Heart left ventricle (tissue), 16 donors: Measurements from ENCODE around the gene HTRA3. TPM values are rescaled to one million over a fixed set of nuclear protein-coding genes. Genes with fewer than 3 reads are reported as not detected.

Experiments used
- ATAC-seq, 4 donors: fragments of 200-7000 bp; cut with Tn5 transposase; one replicate each; pipeline ENCODE4 v1.9.1; 2020 to 2022; ENCODE audit warnings: moderate library complexity in 4 of 4, mild to moderate bottlenecking in 3 of 4, moderate number of reproducible peaks in 1 of 4
- DNase-seq, 5 donors: peaks; one replicate each; pipeline ENCODE4 v3.0.0-alpha.2; 2020
- H3K27ac ChIP-seq, 12 donors: fragments of 200-600 bp; sonication (generic) in 4 of 12; one replicate each; pipeline versions ENCODE4 v1.5.0 to v1.8.0; 2016 to 2022; ENCODE audit warnings: mild to moderate bottlenecking in 2 of 12
- H3K27me3 ChIP-seq, 9 donors: fragments of 200-600 bp; sonication (generic) in 2 of 9; one replicate each; pipeline versions ENCODE4 v1.5.1 to v1.8.0; 2016 to 2022; ENCODE audit warnings: mild to moderate bottlenecking in 3 of 9
- H3K36me3 ChIP-seq, 9 donors: fragments of 200-600 bp; sonication (generic) in 2 of 9; one replicate each; pipeline versions ENCODE4 v1.5.0 to v1.8.0; 2018 to 2022; ENCODE audit warnings: mild to moderate bottlenecking in 2 of 9
- H3K4me1 ChIP-seq, 12 donors: fragments of 200-600 bp; sonication (generic) in 4 of 12; one replicate each; pipeline versions ENCODE4 v1.5.0 to v1.8.0; 2016 to 2022; ENCODE audit warnings: mild to moderate bottlenecking in 3 of 12
- H3K4me3 ChIP-seq, 12 donors: fragments of 200-600 bp; sonication (generic) in 4 of 12; one replicate each; pipeline versions ENCODE4 v1.5.0 to v1.8.0; 2017 to 2022; ENCODE audit warnings: mild to moderate bottlenecking in 9 of 12, moderate library complexity in 4 of 12
- H3K9me3 ChIP-seq, 12 donors: fragments of 200-600 bp; sonication (generic) in 4 of 12; one replicate each; pipeline versions ENCODE4 v1.5.0 to v1.8.0; 2016 to 2022; ENCODE audit warnings: mild to moderate bottlenecking in 1 of 12
- CTCF ChIP-seq, 12 donors: fragments of 200-600 bp; sonication (generic) in 4 of 12; IDR thresholded peaks; one replicate each; pipeline versions ENCODE4 v1.5.0 to v1.8.0; 2018 to 2022; ENCODE audit warnings: antibody characterized with exemption in 12 of 12, mild to moderate bottlenecking in 5 of 12
- POLR2A ChIP-seq, 2 donors: fragments of 450-650 bp; IDR thresholded peaks; one replicate each; pipeline ENCODE4 v1.6.1; 2017; ENCODE audit warnings: antibody characterized with exemption in 2 of 2, mild to moderate bottlenecking in 2 of 2, moderate library complexity in 2 of 2
- WGBS, 4 donors: extraction: QIAGEN DNeasy Blood & Tissue Kit in 2 of 4; methylation state at CpG; one replicate each; pipeline versions ENCODE4 v1.1.5 to v1.1.7; 2013 to 2018; 5-methylcytosine and 5-hydroxymethylcytosine counted together
- intact Hi-C, 10 donors: fragments of 100-400 bp; cut with DNase I; formaldehyde crosslinking; loops; one replicate each; pipeline versions ENCODE4 v1.11.1 to v1.14.2; 2022
- polyA plus RNA-seq, 2 donors: library from polyadenylated mRNA; stranded (reverse); fragments of 200-250 nt; gene quantifications; one replicate each; pipeline ENCODE4 v1.2.3, GENCODE V29; 2013
- total RNA-seq, 9 donors: library from RNA; depleted of rRNA in 2 of 9; stranded (reverse); fragments of >200 nt in 2 of 9; fragmentation: NEBNext Ultra II Directional in 3 of 9; extraction: Animal tissue kit (Norgen Biotek cat#: 25700) in 3 of 9; gene quantifications; one replicate each; pipeline versions ENCODE4 v1.1.0 to v1.2.4, GENCODE V29; 2016 to 2023
- donor health status: ischemic (EF 13 %, LVEDD 7.1; RV severe dilation, severe dysfunction).
- donor health status: healthy with polysubstance abuse.
- donor health status: DM: no; HTN: yes; CAD: no.
- donor health status: DM: no; HTN: no; CAD: no.
- donor health status: ischemic (EF 25% LVEDD 6.9; RV normal size, moderate dysfunction).
- donor health status: ischemic (EF 25% LVEDD 5.7; RV mildly dilated, moderate dysfunction).
- donor health status: healthy.
- donor health status: DM: yes; HTN: yes; CAD: no.
- donor health status: ischemic (EF 35%, LVEDD 5.7; RV mildly dilated, moderate dysfunction).
- donor health status: nonischemic (EF 11% LVEDD 7.7; RV severe dilation, severe dysfunction).
- donor health status: DM: yes; HTN: yes; CAD: no.
- donor health status: PGD.
- donor health status: ischemic (EF 29% LVEDD 5.4; RV normal size, mild dysfunction).
- donor health status: nonischemic (EF 23%, LVEDD 6.1; RV moderate dilation, normal function).

Gene HTRA3
- total and polyA plus RNA-seq, 11 donors = 26.8 to 84.6 (median 50.1) TPM

DNA sequence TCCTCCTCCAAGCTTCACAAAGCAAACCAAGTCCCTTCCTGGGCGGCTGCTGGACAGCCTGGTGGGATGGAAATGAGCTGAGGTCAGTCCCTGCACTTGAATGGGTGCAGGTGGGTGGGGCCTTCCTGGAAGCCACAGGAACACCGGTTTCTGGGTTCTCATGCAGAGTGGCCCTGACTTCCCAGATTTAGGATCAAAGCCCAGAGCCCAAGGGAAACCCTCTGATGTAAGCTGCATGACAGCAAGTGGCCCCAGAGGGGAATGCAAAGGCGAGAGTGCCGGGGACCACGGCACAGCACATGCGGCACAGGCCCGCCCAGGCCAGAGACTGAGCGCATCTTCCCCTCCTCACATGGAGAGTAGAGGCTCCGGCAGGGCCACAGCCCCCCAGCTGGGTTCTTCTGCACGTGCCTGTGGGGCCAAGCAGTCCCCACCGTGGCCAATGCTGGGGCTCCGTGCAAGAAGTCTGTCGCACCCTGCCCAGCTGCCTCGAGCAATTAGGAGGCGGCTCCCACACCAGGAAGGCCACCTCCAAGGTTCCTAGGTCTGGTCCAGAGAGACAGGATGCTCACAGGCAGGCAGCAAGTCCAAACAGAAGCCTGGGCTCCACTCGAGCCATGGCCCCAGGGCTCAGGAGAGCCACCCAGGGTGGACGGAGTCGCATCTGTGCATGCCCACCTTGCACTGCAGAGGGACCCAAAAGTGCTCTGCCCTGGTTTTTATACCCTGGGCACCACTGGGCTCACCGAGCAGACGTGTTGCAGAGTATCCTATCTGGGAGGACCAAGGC, 83.0 kb downstream of the HTRA3 start:
- intact Hi-C loops = no loop called here
- peak in 2 of 5 donors; percentile 11 to 43 for DNase-seq
- WGBS, 4 donors = 70 to 81% (median 76%) methylated on average over 4 to 20 of the region's 20 CpGs

GRCh38 chr4:8353158-8353669, 83.7 kb downstream of the HTRA3 start:
- DNase-seq (no peak), ATAC-seq (no peak)
- H3K4me3 ChIP-seq = no peak overlapping the region
- no peaks in the 10 kb centered on the region for H3K9me3 ChIP-seq
- no peak overlapping the region for H3K27ac ChIP-seq
- 88 to 92% (median 92%) methylated on average over 7 to 9 of the region's 9 CpGs for WGBS, 4 donors
- intact Hi-C loops = no loop called here
- peaks cover 0 to 34% (median 21%) of the 10 kb centered on the region in 12 donors for H3K4me1 ChIP-seq
- H3K27me3 ChIP-seq = no peaks in the 10 kb centered on the region
- H3K36me3 ChIP-seq = no peaks in the 10 kb centered on the region
- TF ChIP-seq POLR2A (IDR thresholded peaks at IDR 0.05) (no peak), CTCF (IDR thresholded peaks at IDR 0.05) (no peak)

More for the DNA sequence above, 83.0 kb downstream of the HTRA3 start:
- H3K4me3 ChIP-seq = no peak overlapping the region
- H3K27ac ChIP-seq = peak overlapping the region in 6 of 12 donors; percentile 6 to 56 (median 18)
- no peaks in the 10 kb centered on the region for H3K36me3 ChIP-seq
- H3K4me1 ChIP-seq = peaks cover 0 to 34% (median 21%) of the 10 kb centered on the region in 12 donors
- TF ChIP-seq CTCF (IDR thresholded peaks at IDR 0.05) (no peak), POLR2A (IDR thresholded peaks at IDR 0.05) (no peak)
- peak; percentile 22 to 61 (median 35) for ATAC-seq
- no peaks in the 10 kb centered on the region for H3K27me3 ChIP-seq
- H3K9me3 ChIP-seq = no peaks in the 10 kb centered on the region

DNA sequence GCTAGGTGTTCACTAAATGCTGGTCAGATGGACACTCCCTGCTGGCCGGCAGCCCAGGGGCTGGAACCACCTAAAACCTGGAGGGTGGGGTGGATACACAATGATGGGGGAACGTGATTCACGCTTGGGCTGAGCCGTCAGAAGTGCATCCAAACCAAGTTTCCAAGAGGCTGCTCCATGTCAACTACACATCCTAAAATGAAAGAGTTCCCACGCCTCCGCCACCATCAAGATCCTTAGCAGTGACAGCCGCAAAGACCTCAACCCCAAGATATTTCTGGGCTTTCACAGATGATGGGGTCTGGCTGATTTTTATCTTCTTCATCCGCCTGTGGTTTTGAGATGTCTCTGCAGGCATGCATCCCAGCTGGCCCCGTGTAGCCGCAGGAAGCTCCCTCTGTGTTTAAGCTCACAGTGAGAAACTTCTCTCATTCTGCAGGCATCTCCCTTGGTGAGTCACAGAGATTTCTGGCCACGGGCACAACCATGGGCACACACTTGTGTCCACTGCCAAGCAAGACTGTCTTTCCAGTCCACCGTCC, 84.4 kb downstream of the HTRA3 start:
- no peaks in the 10 kb centered on the region for H3K9me3 ChIP-seq
- TF ChIP-seq POLR2A (IDR thresholded peaks at IDR 0.05) (no peak), CTCF (IDR thresholded peaks at IDR 0.05) (no peak)
- H3K4me3 ChIP-seq = no peak overlapping the region
- no peaks in the 10 kb centered on the region for H3K36me3 ChIP-seq
- DNase-seq (no peak), ATAC-seq (no peak)
- H3K27ac ChIP-seq = no peak overlapping the region
- no peaks in the 10 kb centered on the region for H3K27me3 ChIP-seq
- peaks cover 0 to 34% (median 21%) of the 10 kb centered on the region in 12 donors for H3K4me1 ChIP-seq
- 77 to 85% (median 82%) methylated on average over 12 of the region's 12 CpGs for WGBS, 4 donors
- intact Hi-C loops = no loop called here

DNA sequence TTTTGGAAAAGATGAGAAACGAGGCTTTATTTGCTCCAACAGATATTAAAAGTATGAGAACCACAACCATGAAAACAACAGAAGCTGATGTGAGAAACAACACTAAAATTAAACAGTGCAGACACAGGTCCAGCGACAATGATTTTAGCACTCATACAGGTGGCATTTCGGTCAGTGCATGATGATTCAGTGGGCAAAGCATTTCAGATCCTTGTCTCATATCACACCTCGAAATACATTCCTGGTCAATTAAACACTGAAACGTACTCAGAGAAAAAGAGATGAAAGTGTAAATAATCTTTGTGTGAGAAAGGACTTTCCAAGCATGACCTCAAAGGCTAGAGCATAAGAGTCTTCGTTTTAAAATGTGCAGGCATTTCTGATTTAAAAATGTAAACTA, 85.8 kb downstream of the HTRA3 start:
- TF ChIP-seq POLR2A (IDR thresholded peaks at IDR 0.05) = no peak
- no peak for TF ChIP-seq CTCF (IDR thresholded peaks at IDR 0.05)
- intact Hi-C loops = no loop called here
- ATAC-seq (no peak), DNase-seq (no peak)
- Histone ChIP-seq H3K4me3 (no peak overlapping the region), H3K36me3 (no peaks in the 10 kb centered on the region), H3K27ac (peak overlapping the region in 2 of 12 donors; percentile 16 to 49), H3K9me3 (no peaks in the 10 kb centered on the region), H3K4me1 (peaks cover 0 to 34% (median 21%) of the 10 kb centered on the region in 12 donors), H3K27me3 (no peaks in the 10 kb centered on the region)
- 71 to 80% (median 76%) methylated on average over 6 of the region's 6 CpGs for WGBS, 4 donors
